ENCODE results near the gene NUCB1.

The NUCB1 gene

DNA sequence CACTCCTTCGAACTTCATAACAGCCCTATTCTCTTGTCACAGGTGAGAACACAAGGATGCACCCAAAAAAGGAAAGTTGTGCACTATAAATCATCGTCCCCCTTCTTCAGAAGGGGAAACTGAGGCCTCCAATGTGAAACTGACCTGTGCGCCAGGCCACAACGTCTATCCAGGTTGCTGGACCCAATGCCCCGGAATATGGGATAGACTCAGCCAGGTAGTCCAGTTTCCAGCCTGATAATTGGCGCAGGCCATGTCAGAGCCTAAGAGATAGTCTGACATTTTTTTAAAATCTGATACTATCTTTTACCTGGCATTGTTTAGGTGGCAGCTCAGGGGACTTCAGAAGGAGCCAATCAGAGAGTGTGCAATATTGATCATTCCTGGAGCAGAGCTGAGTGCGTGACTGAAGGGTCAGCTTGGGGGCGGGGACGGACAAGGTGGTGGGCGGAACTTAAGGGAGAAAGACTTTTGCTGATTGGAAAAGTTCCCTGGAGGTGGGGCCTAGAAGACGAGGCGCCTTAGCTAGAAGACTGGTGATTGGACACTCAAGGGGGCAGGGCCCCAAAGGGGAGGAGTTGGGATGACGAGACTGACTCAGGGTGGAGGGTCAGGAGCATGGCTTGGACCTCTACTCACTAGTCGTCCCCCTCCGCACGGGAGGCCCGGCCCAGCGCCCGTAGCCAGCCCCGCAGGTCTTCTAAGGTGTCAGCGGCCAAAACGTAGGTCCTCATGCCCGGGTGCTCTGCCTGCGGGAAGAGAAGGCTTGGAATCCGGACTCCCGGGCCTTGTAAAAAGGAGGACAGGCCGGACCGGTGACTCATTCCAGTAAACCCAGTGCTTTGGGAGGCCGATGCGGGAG lies 40.2 kb upstream of the NUCB1 start:
- no peak overlapping the region for H3K27ac ChIP-seq
- ChIA-PET POLR2A (ENCODE audit: low non-redundant PET) (no interaction called here), CTCF (interaction anchor here (0.9 kb wide), 1 partner anchor 72 kb away, joined by 3 read pairs; no protein-coding TSS in a partner anchor)
- DNase-seq (ENCODE audit: low spot score), result no peak
- TF ChIP-seq, protein P1, sequence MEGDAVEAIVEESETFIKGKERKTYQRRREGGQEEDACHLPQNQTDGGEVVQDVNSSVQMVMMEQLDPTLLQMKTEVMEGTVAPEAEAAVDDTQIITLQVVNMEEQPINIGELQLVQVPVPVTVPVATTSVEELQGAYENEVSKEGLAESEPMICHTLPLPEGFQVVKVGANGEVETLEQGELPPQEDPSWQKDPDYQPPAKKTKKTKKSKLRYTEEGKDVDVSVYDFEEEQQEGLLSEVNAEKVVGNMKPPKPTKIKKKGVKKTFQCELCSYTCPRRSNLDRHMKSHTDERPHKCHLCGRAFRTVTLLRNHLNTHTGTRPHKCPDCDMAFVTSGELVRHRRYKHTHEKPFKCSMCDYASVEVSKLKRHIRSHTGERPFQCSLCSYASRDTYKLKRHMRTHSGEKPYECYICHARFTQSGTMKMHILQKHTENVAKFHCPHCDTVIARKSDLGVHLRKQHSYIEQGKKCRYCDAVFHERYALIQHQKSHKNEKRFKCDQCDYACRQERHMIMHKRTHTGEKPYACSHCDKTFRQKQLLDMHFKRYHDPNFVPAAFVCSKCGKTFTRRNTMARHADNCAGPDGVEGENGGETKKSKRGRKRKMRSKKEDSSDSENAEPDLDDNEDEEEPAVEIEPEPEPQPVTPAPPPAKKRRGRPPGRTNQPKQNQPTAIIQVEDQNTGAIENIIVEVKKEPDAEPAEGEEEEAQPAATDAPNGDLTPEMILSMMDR (conservative IDR thresholded peaks at IDR 0.05; ENCODE audit: low read depth), result no peak

DNA sequence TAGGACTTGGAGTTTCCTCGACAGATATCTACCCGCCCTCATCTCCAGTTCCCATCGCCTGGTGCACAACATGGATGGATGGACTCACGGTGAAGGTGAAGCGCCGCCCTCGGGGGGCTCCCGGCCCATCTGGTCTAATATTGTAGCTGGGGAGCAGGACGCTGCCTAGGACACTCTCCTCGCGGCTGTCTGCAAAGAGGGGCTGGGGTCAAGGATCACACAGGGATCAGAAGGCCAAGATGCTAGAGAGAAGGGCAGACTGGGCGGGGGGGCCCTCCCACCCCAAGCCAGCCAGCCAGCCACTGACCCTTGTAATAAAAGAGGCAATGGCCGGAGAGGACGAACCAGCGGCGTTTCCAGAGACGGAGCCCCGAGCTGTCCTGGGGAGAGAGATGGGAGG lies 38.8 kb upstream of the NUCB1 start:
- TF ChIP-seq, protein P1 (conservative IDR thresholded peaks at IDR 0.05; ENCODE audit: low read depth), result no peak
- H3K27ac ChIP-seq, result peak overlapping the region; percentile 11; the same call in 1 of the 2 replicates
- no peak for DNase-seq (ENCODE audit: low spot score)
- POLR2A ChIA-PET (ENCODE audit: low non-redundant PET), result interaction anchor here (0.7 kb wide), 1 partner anchor 9 kb away, joined by 4 read pairs; no protein-coding TSS in a partner anchor
- CTCF ChIA-PET, result no interaction called here

- CTCF ChIA-PET, result no interaction called here
- H3K27ac ChIP-seq, result no peak overlapping the region
- POLR2A ChIA-PET (ENCODE audit: low non-redundant PET), result interaction anchor here (0.6 kb wide), 1 partner anchor 808 kb away, joined by 3 read pairs; no protein-coding TSS in a partner anchor
- TF ChIP-seq, protein P1 (conservative IDR thresholded peaks at IDR 0.05; ENCODE audit: low read depth), result no peak
- DNase-seq (ENCODE audit: low spot score), result no peak
Measured at GRCh38 chr19:48862827-48863226, 37.3 kb upstream of the NUCB1 start.

GRCh38 chr19:48866692-48867091 lies 33.4 kb upstream of the NUCB1 start:
- POLR2A ChIA-PET (ENCODE audit: low non-redundant PET), result no interaction called here
- peak overlapping the region; percentile 98; the same call in 1 of the 2 replicates for H3K27ac ChIP-seq
- no peak for DNase-seq (ENCODE audit: low spot score)
- CTCF ChIA-PET, result interaction anchor here (1.4 kb wide), 1 partner anchor 24 kb away, joined by 4 read pairs; no protein-coding TSS in a partner anchor
- TF ChIP-seq, protein P1 (conservative IDR thresholded peaks at IDR 0.05; ENCODE audit: low read depth), result no peak

DNA sequence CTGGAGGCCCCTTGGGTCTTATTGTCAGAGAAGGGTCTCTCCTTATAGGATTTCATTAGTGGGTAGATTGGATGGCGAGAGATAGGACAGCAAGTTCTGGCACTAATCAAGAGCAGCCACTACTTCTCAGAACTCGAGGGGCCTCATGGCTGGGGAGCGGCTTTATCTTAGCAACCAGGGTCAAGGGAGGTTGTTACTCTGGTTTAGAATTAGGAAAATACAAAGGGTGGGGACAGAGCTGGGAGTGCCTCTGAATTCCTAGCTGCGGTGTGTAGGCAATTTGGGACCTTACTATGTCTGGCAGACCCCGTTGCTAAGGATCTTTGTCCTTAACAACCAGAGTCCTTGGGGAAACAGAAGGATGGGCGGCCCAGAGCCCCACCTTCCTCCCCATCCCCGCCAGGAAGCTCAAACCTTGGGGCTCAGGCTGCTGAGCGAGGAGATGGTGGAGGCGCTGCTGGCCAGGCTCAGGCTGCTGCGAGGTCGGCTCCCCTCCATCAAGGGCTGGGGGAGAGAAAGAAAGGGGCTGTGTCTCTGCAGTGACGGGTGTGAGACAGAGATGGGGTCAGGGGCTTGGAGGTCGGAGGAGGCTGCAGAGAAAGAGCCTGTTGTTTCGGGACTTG lies 32.9 kb upstream of the NUCB1 start:
- no peak for DNase-seq (ENCODE audit: low spot score)
- ChIA-PET POLR2A (ENCODE audit: low non-redundant PET) (no interaction called here), CTCF (interaction anchor here (1.4 kb wide), 1 partner anchor 25 kb away, joined by 4 read pairs; no protein-coding TSS in a partner anchor)
- H3K27ac ChIP-seq, result peak overlapping the region; percentile 98
- TF ChIP-seq, protein P1 (conservative IDR thresholded peaks at IDR 0.05; ENCODE audit: low read depth), result no peak

GRCh38 chr19:48867746-48868113 lies 32.4 kb upstream of the NUCB1 start:
- H3K27ac ChIP-seq, result peak overlapping the region; percentile 98
- POLR2A ChIA-PET (ENCODE audit: low non-redundant PET), result interaction anchor here (0.6 kb wide), 1 partner anchor 11 kb away, joined by 3 read pairs; no protein-coding TSS in a partner anchor
- TF ChIP-seq, protein P1 (conservative IDR thresholded peaks at IDR 0.05; ENCODE audit: low read depth), result no peak
- no peak for DNase-seq (ENCODE audit: low spot score)
- CTCF ChIA-PET, result no interaction called here

All from RWPE1 (cell line).